HL-60 (cell line): ENCODE measurements around the gene BDKRB1.

Experiments used
- CTCF ChIP-seq: IDR thresholded peaks from one replicate; pipeline ENCODE4 v1.5.1; 2011; ENCODE audit warnings: low read length, control low read depth, inconsistent platforms; ENCODE audit not compliant: insufficient read depth
- GABPA ChIP-seq: IDR thresholded peaks from 2 replicates; pipeline ENCODE4 v1.6.1; 2012; ENCODE audit warnings: low read depth
- POLR2AphosphoS5 ChIP-seq: IDR thresholded peaks from 2 replicates; pipeline ENCODE4 v1.6.1; 2012; ENCODE audit warnings: low read depth
- REST ChIP-seq: IDR thresholded peaks from 2 replicates; pipeline ENCODE4 v1.6.1; 2012; ENCODE audit warnings: low read depth; ENCODE audit not compliant: insufficient replicate concordance

DNA sequence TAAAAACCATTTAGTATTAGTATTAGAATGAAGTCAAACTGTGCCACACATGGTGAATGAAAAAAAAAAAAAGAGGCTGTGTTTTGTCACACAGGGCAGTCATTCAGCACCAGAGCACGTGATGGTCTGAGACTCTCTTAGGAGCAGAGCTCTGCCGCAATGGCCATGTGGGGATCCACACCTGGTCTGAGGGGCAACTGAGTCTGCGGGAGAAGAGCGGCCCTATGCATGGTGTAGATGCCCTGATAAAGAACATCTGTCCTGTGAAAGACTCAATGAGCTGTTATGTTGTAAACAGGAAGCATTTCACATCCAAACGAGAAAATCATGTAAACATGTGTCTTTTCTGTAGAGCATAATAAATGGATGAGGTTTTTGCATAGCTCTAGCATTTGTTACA, 12.2 kb upstream of the BDKRB1 start:
- TF ChIP-seq CTCF = no peak
- TF ChIP-seq REST = no peak
- TF ChIP-seq POLR2AphosphoS5 = no peak
- no peak for TF ChIP-seq GABPA
